GM21390 (cell line): ENCODE data around the gene CISTR.
A peak's percentile ranks its signal among the peaks of the same experiment; 100 is the strongest.
"Not testable (repeated sequence)": the region's sequence is repeated elsewhere in the genome, so short reads cannot be mapped to it uniquely, and the experiment has no call there.

Source experiments
- ATAC-seq: cut with Tn5 transposase; IDR thresholded peaks from one replicate; pipeline ENCODE4 v1.9.1; 2021; ENCODE audit not compliant: unreplicated experiment

Gene CISTR

GRCh38 chr12:53764615-53765014 lies 12.8 kb upstream of the CISTR start:
- ATAC-seq = no peak

GRCh38 chr12:53762793-53763192 lies 11.0 kb upstream of the CISTR start:
- not testable (repeated sequence) for ATAC-seq

GRCh38 chr12:53761306-53761705 lies 9.5 kb upstream of the CISTR start:
- no peak for ATAC-seq

- ATAC-seq = no peak
Observed at GRCh38 chr12:53759261-53759660, 7.5 kb upstream of the CISTR start.

- ATAC-seq = no peak
Observed at GRCh38 chr12:53758730-53759103, 6.9 kb upstream of the CISTR start.

- ATAC-seq = no peak
Observed at GRCh38 chr12:53758081-53758729, 6.4 kb upstream of the CISTR start.

GRCh38 chr12:53757101-53757770 lies 5.5 kb upstream of the CISTR start:
- ATAC-seq = peak; percentile 74

GRCh38 chr12:53756300-53757100 lies 4.7 kb upstream of the CISTR start:
- ATAC-seq = peak; percentile 3

- no peak for ATAC-seq
Observed at GRCh38 chr12:53755893-53756292, 4.1 kb upstream of the CISTR start.

GRCh38 chr12:53755451-53755891 lies 3.7 kb upstream of the CISTR start:
- no peak for ATAC-seq

GRCh38 chr12:53754633-53755264 lies 3.0 kb upstream of the CISTR start:
- no peak for ATAC-seq

GRCh38 chr12:53754188-53754585 lies 2.4 kb upstream of the CISTR start:
- ATAC-seq = no peak

- ATAC-seq = no peak
Observed at GRCh38 chr12:53752621-53753020, 842 bp upstream of the CISTR start.

GRCh38 chr12:53752192-53752601 lies 418 bp upstream of the CISTR start:
- ATAC-seq = no peak

- peak; percentile 22 for ATAC-seq
Observed at GRCh38 chr12:53750812-53751335, 905 bp downstream of the CISTR start.

- no peak for ATAC-seq
Observed at GRCh38 chr12:53749986-53750811, 1.6 kb downstream of the CISTR start.

- ATAC-seq = no peak
Observed at GRCh38 chr12:53748072-53748840, 3.5 kb downstream of the CISTR start.

- no peak for ATAC-seq
Observed at GRCh38 chr12:53747095-53747494, 4.7 kb downstream of the CISTR start.

GRCh38 chr12:53746592-53747092 lies 5.1 kb downstream of the CISTR start:
- no peak for ATAC-seq
